T-helper 1 cell treated with Interleukin-12 subunit alpha and Interleukin-12 subunit beta and Interleukin-4 antibody, amounts not matched to agents 30 μg/mL and 1 μg/mL, for 36 hours (primary cell): Measurements from ENCODE around the gene CPPED1.

ENCODE experiments used
- H3K27ac Mint-ChIP-seq: one replicate; pipeline ENCODE4 v1.8.0; 2021; ENCODE audit warnings: mild to moderate bottlenecking, mixed read lengths
- H3K27me3 Mint-ChIP-seq: one replicate; pipeline ENCODE4 v1.8.0; 2021; ENCODE audit warnings: low read depth, mixed read lengths
- H3K36me3 Mint-ChIP-seq: one replicate; pipeline ENCODE4 v1.8.0; 2021; ENCODE audit warnings: low read depth, mixed read lengths
- H3K4me1 Mint-ChIP-seq: one replicate; pipeline ENCODE4 v1.8.0; 2021; ENCODE audit warnings: low read depth, mixed read lengths
- H3K4me3 Mint-ChIP-seq: one replicate; pipeline ENCODE4 v1.8.0; 2021; ENCODE audit warnings: mild to moderate bottlenecking, moderate library complexity, mixed read lengths
- H3K9me3 Mint-ChIP-seq: one replicate; pipeline ENCODE4 v1.8.0; 2021; ENCODE audit warnings: mixed read lengths

The CPPED1 gene

DNA sequence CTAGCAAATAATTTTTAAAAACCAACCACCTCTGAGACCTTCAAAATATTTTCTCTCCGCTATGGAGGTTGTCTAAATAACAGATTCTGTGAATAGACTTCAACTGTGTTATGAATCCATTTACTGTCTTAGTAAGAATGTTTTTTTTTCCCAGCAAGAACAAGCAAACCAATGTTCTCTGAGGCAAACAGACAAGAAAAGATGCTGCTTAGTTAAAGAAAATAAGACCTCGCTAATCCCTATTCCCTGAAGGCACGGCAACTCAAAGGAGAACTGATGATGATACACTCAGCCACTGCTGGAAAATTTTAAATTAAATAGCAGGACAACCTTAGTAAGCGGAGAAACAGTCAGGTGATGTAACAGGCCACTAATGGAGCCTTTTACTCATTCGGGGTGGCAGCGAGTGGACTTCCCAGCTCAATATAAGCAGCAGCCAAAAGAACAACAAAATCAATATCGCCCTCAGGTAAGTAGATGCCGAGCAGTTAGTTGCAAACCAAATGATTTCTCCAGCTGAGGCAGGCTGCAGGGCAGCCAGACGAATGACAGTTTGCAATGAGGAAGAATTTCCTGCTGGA, 81.8 kb downstream of the CPPED1 start:
- no peak overlapping the region for H3K27ac Mint-ChIP-seq
- H3K36me3 Mint-ChIP-seq, result peaks cover 4% of the 10 kb centered on the region
- no peak overlapping the region for H3K4me3 Mint-ChIP-seq

DNA sequence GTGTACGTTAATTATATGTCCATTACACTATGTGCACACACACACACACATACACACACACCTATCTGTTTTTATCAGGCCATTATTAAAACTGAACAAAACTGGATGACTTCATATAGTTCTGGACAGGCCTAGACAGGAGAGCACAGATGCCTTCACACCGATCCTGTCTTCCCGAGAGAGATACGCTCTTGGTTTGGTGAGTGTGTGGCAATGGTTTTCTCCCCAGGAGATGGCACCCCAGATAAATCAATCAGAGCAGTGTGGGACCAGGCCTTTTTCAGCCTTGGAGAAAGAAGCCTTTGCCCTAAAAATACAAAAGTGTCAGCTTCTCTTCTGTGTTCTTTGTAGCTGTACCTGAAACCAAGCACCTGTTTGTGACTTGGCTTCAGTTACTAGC, 83.7 kb downstream of the CPPED1 start:
- H3K27ac Mint-ChIP-seq, result no peak overlapping the region
- H3K4me1 Mint-ChIP-seq, result peaks cover 4% of the 10 kb centered on the region
- H3K4me3 Mint-ChIP-seq, result no peak overlapping the region
- no peaks in the 10 kb centered on the region for H3K27me3 Mint-ChIP-seq
- H3K9me3 Mint-ChIP-seq, result peaks cover 9% of the 10 kb centered on the region
- peaks cover 10% of the 10 kb centered on the region for H3K36me3 Mint-ChIP-seq

More for the DNA sequence above, 81.8 kb downstream of the CPPED1 start:
- peaks cover 9% of the 10 kb centered on the region for H3K9me3 Mint-ChIP-seq
- peaks cover 4% of the 10 kb centered on the region for H3K4me1 Mint-ChIP-seq
- no peaks in the 10 kb centered on the region for H3K27me3 Mint-ChIP-seq

DNA sequence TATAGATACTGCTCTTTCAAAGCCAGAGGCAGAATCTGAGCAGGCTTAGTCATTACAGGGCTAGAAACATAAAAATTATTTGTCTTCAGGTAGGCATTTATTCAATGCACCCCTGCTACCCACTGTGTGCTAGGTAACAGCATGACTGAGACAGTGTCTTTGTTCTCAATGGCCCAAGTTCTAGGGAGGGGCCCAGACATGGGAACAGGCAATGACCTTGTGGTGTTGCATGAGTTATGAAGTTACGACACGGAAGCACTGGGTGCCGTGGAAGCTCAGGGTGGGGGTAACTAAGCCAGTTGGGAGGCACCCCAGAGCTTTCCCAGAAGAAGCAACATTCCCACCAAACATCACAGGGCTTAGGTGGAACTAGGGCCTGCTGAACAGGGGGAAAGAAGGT, 87.0 kb downstream of the CPPED1 start:
- H3K27me3 Mint-ChIP-seq, result no peaks in the 10 kb centered on the region
- H3K4me1 Mint-ChIP-seq, result no peaks in the 10 kb centered on the region
- no peak overlapping the region for H3K27ac Mint-ChIP-seq
- no peak overlapping the region for H3K4me3 Mint-ChIP-seq
- peaks cover 14% of the 10 kb centered on the region for H3K9me3 Mint-ChIP-seq
- H3K36me3 Mint-ChIP-seq, result peaks cover 8% of the 10 kb centered on the region

DNA sequence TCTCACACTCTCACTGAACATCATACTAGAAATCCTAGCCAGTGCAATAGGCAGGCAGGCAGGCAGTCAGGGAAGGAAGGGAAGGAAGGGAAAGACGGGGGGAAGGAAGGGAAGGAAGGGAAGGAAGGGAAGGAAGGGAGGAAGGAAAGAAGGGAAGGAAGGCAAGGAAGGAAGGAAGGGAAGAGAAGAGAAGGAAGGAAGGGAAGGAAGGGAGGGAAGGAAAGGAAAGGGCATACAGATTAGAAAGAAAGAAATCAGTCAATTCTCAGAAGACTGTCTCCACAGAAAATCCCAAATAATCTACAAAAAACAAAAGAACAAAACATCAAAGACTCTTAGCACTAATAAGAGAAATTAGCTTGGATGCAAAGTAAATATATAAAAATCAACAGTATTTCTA, 93.9 kb downstream of the CPPED1 start:
- no peaks in the 10 kb centered on the region for H3K27me3 Mint-ChIP-seq
- H3K27ac Mint-ChIP-seq, result no peak overlapping the region
- no peaks in the 10 kb centered on the region for H3K4me1 Mint-ChIP-seq
- no peak overlapping the region for H3K4me3 Mint-ChIP-seq
- H3K36me3 Mint-ChIP-seq, result peaks cover under 1% of the 10 kb centered on the region
- peaks cover 10% of the 10 kb centered on the region for H3K9me3 Mint-ChIP-seq

DNA sequence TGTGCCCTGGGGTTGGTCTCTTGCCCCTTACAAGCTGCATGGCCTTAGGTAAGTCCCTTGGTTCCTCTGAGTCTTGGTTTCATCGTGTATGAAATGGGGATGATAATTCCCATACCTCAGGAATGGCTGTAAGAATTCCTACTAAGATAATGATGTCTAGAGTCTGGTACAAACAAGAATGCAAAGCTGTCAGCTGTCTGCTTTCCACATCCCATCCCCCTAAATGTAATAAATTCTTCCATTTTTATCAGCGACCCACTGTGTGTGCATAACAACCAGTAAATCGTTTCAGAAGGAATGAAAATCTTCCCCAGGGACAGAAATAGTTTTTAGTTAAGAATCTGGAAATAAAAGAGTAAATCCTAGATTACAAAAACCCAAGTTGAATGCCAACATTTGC, 95.4 kb downstream of the CPPED1 start:
- H3K4me1 Mint-ChIP-seq, result no peaks in the 10 kb centered on the region

DNA sequence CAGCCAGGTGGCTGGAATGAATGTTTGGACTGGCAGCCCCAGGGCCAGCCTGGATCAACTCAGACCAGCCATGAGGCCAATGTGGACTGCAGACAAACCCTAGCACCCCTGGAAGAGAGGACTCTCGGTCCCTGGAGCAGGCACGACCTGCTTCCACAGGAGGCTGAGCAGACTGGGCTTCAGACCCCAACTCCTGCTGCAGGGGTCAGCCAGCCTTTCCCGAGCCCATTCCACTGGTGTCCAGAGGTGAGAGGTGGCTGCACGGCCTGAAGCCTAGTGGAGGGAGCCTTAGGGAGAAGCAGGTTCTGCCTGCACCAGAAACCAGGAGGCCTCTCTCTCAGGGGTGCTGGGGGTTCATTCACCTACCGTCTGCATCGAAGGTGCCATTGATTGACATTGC, 97.1 kb downstream of the CPPED1 start:
- H3K27me3 Mint-ChIP-seq, result no peaks in the 10 kb centered on the region
- H3K9me3 Mint-ChIP-seq, result no peaks in the 10 kb centered on the region
- H3K4me3 Mint-ChIP-seq, result no peak overlapping the region
- no peak overlapping the region for H3K27ac Mint-ChIP-seq
- peaks cover 6% of the 10 kb centered on the region for H3K36me3 Mint-ChIP-seq
- H3K4me1 Mint-ChIP-seq, result no peaks in the 10 kb centered on the region

More for the DNA sequence above, 95.4 kb downstream of the CPPED1 start:
- no peaks in the 10 kb centered on the region for H3K9me3 Mint-ChIP-seq
- peaks cover 3% of the 10 kb centered on the region for H3K36me3 Mint-ChIP-seq
- H3K27ac Mint-ChIP-seq, result no peak overlapping the region
- H3K27me3 Mint-ChIP-seq, result no peaks in the 10 kb centered on the region
- H3K4me3 Mint-ChIP-seq, result no peak overlapping the region

DNA sequence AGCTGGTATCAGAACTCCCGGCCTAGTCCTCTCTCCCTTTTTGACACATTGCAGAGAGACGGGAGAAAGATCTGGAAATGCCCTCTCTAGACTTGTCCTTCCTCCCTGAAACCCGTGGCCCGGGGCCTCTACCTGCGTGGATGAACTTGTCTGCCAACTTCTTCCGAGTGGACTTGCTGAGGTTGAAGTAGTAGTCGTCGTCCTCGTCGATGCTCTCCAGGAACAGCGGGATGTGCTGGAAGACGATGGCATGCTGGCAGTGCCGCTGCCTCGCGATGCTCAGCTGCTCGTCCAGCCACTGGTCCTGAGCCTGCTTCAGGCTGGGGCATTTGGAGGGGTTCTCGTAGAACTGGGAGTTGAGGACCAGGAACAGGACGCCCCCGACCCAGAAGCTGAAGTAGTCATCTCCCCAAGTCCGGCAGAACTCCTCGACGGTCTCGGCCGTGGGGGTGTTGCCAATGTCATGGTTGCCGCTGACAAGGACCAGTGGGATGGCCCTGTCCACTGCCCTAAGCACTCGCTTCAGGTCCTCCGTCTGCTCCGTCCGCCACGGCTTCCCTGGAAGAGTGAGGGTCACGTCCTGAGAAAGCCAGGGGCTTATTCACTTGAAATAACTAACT, 99.1 kb downstream of the CPPED1 start:
- no peaks in the 10 kb centered on the region for H3K9me3 Mint-ChIP-seq
- peaks cover 14% of the 10 kb centered on the region for H3K36me3 Mint-ChIP-seq
- H3K27me3 Mint-ChIP-seq, result no peaks in the 10 kb centered on the region
- H3K4me1 Mint-ChIP-seq, result no peaks in the 10 kb centered on the region
- H3K27ac Mint-ChIP-seq, result no peak overlapping the region
- H3K4me3 Mint-ChIP-seq, result no peak overlapping the region

DNA sequence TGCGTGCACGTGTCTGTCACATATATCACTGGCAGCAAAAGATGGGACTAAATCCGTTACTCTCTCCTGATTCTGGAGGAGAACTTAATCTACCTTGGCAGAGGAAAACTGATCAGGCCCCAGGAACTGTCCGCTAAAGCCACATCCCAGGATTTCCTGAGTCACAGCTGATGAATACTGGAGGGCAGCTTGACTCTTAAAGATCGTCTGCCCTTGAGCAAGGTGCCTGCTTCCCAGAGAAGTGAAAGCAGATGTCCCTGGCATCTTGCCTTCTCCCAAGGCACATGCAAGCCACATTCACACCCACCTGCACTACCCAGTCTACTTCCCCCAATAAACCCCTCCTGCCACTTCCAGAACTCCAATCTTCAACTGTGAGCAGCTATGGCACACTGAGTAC, 99.8 kb downstream of the CPPED1 start:
- Mint-ChIP-seq H3K27me3 (no peaks in the 10 kb centered on the region), H3K4me3 (no peak overlapping the region), H3K36me3 (peaks cover 14% of the 10 kb centered on the region), H3K27ac (no peak overlapping the region), H3K9me3 (no peaks in the 10 kb centered on the region), H3K4me1 (peaks cover 4% of the 10 kb centered on the region)

DNA sequence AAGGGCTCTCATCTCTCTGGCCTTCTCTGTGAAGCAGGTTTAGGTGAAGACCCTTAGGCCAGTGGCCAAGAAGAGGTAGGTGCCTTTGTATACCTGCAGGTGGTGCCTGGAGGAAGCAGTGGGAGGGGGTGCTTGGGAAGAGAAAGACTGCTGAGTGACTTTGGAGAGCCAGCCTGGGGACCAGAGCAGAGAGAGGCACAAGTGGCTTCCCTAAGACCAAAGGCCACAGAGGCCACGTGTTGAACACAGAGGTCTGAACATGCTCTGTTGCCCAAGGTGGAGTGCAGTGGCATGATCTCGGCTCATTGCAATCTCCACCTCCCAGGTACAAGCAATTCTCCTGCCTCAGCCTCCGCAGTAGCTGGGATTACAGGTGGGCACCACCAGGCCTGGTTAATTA, 103.5 kb downstream of the CPPED1 start:
- Mint-ChIP-seq H3K27ac (no peak overlapping the region), H3K4me3 (no peak overlapping the region), H3K9me3 (no peaks in the 10 kb centered on the region), H3K36me3 (peaks cover 27% of the 10 kb centered on the region), H3K27me3 (no peaks in the 10 kb centered on the region), H3K4me1 (peaks cover 8% of the 10 kb centered on the region)

DNA sequence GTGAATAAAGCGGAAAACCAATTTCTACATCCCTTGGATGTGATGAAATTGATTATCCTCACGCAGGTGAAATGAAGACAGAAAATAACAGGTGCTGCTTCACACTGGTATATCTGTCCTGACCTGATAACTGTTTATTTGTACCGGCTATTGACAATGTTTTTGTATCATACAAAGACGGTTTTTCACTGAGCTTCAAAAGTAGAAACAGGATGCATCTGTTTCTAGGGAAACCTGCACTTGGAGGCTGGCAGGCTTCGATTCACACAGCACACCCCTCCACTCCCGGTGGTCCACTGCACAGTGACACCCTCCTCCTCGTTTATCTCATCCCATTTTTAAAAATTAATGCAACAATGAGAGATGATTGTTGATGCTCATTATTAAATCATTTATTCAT, 104.5 kb downstream of the CPPED1 start:
- no peak overlapping the region for H3K4me3 Mint-ChIP-seq
- H3K27me3 Mint-ChIP-seq, result no peaks in the 10 kb centered on the region
- peaks cover 8% of the 10 kb centered on the region for H3K4me1 Mint-ChIP-seq
- H3K27ac Mint-ChIP-seq, result no peak overlapping the region
- no peaks in the 10 kb centered on the region for H3K9me3 Mint-ChIP-seq
- peaks cover 27% of the 10 kb centered on the region for H3K36me3 Mint-ChIP-seq

DNA sequence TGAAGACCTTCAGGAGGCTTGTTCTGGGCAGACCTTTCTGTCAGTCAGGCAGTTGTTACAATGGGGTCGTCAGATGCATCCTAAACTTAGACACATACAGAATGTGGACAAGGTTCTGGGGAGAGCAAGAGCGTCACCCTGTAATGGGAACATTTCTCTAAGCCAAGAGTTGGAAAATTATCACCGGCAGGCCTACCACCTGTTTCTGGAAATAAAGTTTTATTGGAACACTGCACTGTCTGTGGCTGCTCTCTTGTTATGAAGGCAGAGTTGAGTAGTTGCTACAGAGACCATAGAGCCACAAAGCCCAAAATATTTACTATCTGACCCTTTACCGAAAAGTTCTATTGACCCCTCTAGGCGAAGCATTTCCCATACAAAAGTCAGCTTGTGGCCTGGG, 106.2 kb downstream of the CPPED1 start:
- Mint-ChIP-seq H3K9me3 (no peaks in the 10 kb centered on the region), H3K36me3 (peaks cover 26% of the 10 kb centered on the region), H3K4me1 (peaks cover 8% of the 10 kb centered on the region), H3K27me3 (no peaks in the 10 kb centered on the region), H3K4me3 (no peak overlapping the region), H3K27ac (no peak overlapping the region)

DNA sequence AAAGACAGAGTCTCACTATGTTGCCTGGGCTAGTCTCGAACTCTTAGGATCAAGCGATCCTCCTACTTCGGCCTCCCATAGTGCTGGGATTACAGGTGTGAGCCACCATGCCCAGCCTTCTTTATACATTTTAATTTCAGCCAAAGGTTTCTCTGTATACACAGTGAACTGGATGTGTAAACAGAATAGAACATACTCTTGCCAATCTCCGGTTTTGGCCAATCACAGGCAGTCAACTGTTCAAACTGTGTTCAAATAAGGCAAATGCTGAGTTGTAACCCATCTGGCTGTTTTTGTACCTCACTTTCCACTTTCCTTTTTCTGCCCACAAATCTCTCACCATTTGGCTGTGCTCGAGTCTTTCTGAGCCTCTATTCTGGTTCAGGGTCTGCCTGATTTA, 108.2 kb downstream of the CPPED1 start:
- Mint-ChIP-seq H3K27me3 (no peaks in the 10 kb centered on the region), H3K27ac (no peak overlapping the region), H3K9me3 (no peaks in the 10 kb centered on the region), H3K4me3 (no peak overlapping the region), H3K36me3 (peaks cover 19% of the 10 kb centered on the region), H3K4me1 (peaks cover 10% of the 10 kb centered on the region)

DNA sequence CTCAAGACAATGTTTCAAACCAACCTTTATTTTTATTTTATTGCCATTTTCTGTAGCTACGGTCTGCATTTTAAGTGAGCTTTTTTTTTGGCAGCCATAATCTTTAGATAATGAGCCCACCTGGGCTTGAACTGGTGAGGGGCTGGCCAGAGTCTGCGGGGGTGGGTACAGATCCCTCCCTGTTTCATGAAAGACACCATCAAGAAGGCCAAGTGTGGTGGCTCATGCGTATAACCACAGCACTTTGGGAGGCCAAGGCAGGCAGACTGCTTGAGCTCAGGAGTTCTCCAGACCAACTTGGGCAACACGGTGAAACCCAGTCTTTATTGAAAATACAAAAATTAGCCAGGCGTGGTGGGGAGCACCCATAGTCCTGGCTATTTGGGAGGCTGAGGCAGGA, 113.7 kb downstream of the CPPED1 start:
- Mint-ChIP-seq H3K4me1 (peaks cover 8% of the 10 kb centered on the region), H3K4me3 (no peak overlapping the region), H3K27ac (no peak overlapping the region), H3K27me3 (no peaks in the 10 kb centered on the region), H3K9me3 (no peaks in the 10 kb centered on the region), H3K36me3 (peaks cover 9% of the 10 kb centered on the region)

DNA sequence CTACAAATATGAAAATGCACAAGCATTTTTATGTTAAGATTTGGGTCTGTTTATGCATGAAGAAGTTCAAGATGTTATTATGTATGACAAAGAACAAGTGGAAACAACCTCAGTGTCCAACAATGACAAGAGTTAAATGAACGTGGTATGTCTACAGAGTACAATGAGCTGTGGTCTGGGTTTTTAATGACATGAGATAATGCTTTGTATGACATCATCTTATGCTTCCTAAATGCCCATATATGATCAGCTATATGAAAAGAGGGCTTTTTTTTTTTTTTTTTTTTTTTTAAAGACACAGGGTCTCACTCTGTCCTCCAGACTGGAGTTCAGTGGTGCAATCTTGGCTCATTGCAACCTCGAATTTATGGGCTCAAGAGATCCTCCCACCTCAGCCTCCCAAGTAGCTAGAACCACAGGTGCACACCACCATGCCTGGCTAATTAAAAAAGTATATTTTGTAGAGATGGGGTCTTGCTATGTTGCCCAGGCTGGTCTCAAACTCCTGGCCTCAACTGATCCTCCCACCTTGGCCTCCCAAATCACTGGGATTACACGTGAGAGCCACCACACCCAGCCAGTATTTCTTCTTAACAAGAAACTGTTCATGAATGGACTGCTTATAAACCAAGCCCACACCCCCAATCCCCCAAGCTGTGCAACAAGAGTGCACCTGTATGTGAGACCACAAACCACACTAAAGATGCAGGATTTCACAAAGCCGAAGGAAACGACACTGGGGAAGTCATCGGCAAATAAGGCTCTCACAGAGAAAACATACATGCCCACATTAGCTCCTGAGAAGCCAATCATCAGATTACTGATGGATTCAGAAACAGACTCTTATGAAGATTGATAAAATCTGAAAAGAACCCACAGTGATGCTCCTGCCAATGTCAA, 114.5 kb downstream of the CPPED1 start:
- H3K27ac Mint-ChIP-seq, result no peak overlapping the region
- no peak overlapping the region for H3K4me3 Mint-ChIP-seq
- H3K27me3 Mint-ChIP-seq, result no peaks in the 10 kb centered on the region
- peaks cover 8% of the 10 kb centered on the region for H3K4me1 Mint-ChIP-seq
- no peaks in the 10 kb centered on the region for H3K9me3 Mint-ChIP-seq
- peaks cover 7% of the 10 kb centered on the region for H3K36me3 Mint-ChIP-seq

DNA sequence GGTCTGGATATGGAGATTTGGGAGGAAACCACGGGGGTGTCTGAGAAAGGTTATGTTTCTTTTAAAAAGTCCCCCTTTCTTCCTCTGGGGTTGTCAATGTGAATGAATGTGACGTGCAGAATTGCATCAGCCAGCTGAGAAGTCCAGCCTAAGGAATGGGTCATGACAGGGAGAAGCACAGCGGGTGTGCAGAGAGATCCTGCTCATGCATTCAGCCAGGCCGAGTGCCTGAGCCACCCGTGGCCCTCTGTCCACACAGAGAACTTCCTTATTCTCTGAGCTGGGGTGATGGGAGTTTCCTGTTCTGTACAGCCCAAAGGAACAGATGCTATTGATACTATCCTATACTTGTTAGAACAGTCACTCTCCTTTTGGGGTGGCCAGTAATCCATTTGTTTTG, 117.9 kb downstream of the CPPED1 start:
- peaks cover 4% of the 10 kb centered on the region for H3K27me3 Mint-ChIP-seq
- H3K4me3 Mint-ChIP-seq, result no peak overlapping the region
- H3K27ac Mint-ChIP-seq, result no peak overlapping the region
- peaks cover 7% of the 10 kb centered on the region for H3K36me3 Mint-ChIP-seq
- no peaks in the 10 kb centered on the region for H3K9me3 Mint-ChIP-seq
- peaks cover 8% of the 10 kb centered on the region for H3K4me1 Mint-ChIP-seq
